ENCODE data around the gene MCTP1.

MCTP1 gene

GRCh38 chr5:95284572-95285408 is at the start of gene MCTP1:
TSS of gene MCTP1 (minus strand) at chr5:95285094.
- no peak for DNase-seq

DNA sequence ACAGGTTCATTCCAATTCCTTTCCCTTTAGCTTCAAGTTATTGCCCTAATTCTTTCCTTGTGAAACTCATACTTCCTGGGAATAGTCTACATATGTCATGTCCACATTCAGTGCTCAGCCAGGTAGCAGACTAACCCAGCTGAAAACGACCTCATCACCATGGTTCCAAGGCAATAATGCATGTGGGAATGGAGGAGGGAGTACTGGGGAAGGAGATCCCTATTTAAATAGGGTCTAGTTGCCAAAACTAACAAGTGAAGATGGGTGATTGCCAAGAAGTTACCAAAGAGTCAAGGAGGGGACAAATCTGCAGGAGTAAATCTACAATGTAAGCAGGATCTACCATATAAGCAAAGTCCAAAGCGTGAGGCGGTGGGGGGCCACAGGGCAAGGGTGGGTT is 47.3 kb upstream of the MCTP1 start:
- no peak for DNase-seq

- DNase-seq, result peak; percentile 42
Measured at GRCh38 chr5:95331358-95331757, 46.5 kb upstream of the MCTP1 start.

DNA sequence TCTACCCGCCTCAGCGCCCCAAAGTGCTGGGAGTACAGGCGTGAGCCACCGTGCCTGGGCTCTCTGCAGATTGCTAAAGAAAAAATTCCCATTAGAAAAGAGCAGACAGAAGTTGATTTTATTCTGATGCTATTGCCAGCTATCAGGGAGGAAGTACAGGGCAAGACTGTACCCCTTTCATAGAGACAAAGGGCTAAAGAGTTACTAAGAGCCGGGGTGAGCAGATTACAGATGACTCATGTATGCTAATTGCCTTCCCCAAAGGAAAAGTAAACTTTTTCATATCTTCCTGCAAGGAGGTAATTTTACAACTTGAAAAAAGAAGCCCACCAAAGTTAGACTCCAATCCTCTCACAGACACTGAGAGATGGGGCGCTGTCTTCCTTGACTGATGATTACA is 42.3 kb upstream of the MCTP1 start:
- DNase-seq, result no peak

GRCh38 chr5:95317687-95318086 is 32.8 kb upstream of the MCTP1 start:
- no peak for DNase-seq

DNA sequence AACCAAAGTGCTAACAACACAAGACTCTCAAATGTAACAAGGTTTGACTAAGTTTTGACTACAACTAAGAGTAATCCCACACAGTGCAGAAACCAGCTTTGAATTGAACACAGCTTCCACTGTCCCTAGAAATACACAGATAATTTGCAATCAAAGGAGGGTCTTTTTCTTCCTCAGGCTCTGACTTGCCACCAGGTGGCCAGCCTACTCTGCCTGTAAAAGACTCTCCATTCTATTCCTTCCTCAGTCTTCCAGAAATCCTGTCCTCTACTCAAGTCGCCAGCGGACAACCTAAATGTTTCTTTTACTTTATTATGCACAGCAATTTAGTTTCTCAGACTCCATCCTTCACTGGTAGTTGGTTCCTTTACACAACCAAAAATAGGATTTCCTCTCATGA is 32.2 kb upstream of the MCTP1 start:
- DNase-seq, result no peak

DNA sequence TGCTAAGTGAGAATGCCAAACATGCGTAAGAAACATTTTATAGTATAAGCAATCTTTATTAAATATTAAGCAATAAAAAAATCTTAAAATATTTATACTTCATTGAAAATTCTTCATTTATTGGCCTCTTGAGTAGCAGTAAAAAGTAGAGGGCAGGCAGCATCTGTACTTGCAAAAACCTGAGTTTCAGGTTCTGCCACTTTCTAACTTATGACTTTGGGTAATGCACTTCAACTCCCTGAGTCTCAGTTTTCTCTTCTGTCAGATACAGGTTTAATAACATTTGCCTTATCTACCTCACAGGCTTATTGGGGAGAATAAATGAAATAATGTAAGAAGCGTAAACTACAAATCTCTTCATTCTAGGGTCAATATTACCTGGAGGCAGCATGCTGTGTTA is 19.8 kb upstream of the MCTP1 start:
- DNase-seq, result no peak

- no peak for DNase-seq
Measured at GRCh38 chr5:95298651-95299050, 13.8 kb upstream of the MCTP1 start.

DNA sequence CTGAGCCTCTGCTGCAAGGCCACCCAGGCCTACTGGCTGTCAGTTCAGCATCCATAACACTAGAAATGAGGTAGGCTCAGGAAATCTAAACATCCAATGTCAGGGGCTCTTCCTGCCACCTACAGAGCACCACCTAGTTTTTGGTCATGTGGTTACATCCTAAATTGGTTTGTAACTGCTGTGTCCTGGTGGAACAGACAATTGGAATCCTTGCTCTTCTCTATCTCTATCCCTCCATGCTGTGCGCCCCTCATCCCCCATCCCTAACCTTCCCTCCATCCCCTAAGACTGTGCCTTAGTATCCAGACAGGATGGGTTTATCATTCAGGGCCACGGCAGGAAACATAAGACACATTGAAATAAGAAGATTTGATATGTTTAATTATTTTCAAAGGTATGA is 11.4 kb upstream of the MCTP1 start:
- DNase-seq, result no peak

DNA sequence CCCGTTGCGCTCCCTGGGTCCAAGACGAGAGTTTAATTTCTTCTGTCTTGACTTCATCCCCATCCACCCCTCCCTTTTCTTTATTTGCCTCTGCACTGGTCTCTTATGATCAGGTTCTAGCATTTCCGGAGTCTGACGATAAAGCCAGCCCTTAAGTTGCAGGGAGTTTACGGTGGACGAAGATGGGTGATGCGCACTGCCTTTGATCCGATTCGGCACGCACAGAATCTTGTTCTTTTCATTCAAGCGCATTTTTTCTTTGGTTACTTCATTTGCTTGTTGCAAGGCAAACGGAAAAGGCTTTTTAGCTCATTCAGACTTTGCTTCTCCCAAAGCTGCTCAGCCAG is 488 bp upstream of the MCTP1 start:
- no peak for DNase-seq

DNA sequence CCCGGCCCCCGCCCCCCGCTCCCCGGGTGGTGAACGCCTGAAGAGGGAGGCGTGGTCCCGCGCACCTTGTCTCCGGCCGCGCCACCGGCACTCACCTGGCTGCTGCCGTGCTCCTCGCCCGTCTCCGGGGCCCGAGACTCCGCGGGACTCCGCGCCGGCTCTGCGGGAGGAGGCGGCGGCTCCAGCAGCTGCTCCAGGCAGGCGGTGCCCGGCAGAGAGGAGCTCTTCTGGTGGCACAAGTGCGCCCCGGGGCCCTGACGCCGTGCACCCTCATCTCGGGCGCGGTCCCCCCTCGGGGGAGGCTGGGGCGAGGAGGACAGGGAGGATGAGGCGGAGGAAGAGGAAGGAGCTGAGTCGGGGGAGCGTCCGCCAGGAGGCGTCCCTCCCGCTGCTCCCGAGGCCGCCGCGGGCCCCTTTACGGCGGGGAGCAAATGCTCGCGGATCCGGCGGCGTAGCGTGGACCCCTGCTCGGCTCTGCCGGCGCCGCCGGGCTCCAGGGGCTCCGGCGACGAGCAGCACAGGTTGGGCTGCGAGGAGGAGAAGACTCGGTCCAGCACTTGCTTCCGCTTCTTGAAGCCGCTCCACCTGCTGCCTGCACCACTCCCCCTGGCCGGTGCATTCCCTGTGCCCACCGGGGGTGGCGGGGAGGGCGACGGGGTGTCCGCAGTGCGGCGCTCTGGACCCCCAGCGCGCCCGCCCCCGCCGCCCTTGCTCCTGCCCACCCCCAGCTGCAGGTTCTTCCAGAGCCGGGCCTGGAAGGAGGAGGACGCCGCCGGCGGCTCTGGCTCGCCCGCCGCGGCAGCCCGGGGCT is 928 bp downstream of the MCTP1 start:
- peak; percentile 11 for DNase-seq

- no peak for DNase-seq
Measured at GRCh38 chr5:95283022-95283615, 1.8 kb downstream of the MCTP1 start.

GRCh38 chr5:95281226-95281625 is 3.7 kb downstream of the MCTP1 start:
- DNase-seq, result no peak

DNA sequence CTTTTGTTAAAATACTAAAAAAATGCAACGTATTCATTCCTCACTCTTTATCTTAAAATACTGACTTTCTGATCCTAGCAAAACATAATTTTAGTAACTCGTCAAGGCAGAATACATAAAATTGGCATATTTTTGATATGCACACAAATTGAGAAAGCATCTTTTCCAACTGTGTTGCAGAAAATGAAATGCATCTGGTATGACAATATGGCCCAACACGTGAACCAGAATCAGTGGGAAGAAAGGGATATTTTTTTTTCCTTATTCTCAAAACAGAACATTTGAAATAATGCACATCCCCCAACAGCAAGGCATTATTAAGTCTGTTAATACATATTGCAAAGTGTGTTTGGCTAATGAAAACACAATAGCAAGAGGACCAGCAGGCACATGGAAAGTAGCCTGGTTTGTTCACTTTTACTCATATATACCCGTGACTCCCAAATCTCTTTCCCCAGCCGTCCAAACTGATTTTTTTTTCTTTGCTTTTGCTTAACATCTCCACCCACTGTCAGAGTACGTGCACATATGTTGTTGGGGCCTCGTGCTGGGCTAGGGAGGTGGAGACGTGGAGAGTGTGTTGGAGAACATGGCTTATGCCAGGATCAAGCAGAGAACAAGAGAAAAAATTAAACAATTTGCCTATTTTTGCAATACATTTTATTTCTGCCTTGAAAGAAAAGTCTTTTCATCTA is 4.3 kb downstream of the MCTP1 start:
- DNase-seq, result no peak

- DNase-seq, result peak; percentile 68
Measured at GRCh38 chr5:95274011-95274410, 10.9 kb downstream of the MCTP1 start.

DNA sequence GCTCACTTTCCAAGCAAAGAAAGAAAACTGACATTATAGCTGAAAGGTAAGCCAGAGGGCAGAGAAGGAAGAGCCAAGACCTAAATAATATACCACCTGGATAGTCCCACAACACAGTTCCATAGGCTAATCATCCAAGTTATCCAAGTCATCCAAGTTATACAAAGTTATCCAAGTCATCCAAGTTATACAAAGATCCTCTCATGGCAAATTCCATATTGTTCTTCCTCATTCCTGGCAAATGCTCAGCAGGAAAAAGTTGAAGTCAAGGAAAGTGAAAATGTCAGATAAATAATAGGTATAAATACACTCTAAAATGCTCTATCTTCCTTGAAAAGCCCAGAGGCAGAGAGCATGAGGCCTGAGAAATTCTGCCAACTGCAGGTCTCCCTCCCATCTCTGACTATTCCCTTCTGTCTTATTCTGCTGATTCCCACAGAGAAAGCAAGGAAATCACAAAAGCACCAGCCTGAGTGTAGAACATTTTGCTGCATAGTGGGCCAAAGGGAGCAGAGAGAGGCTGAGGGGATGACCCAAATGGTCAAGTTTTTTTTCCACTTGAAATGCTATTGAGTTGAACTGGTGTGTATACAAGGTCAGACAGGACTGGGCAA is 12.5 kb downstream of the MCTP1 start:
- DNase-seq, result no peak

DNA sequence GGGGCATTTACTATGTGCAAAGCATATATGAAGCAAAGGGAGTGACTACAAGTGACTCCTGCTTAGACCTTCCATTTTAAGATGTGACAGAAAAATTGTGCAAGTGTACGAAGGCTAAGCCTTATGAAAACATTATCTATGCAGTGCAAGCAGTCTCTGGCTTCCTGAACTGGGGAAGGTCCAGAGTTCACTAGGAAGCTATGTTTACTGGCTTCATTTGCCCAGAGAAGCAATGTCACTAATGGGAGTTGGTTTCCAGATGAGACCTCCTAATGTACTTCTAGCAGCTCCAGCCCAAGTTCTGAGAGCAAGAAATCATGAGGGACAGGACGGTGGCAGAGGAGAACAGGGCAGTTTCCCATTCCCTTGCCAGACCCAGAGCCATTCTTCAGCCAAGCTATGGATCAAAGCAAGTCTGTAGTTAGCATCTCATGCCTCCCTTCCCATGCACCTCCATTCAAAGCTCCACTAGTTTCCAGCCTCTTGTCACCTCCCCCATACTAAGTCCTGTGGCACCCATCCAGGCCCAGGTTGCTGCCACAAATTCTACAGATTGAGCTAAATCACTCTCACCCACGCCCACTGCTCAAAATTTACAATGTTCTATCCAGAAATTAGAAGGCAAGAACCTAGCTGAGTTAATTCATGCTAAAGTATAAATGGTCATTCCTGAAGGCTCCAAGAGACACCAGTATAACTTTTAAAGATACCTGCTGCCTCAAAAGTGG is 21.8 kb downstream of the MCTP1 start:
- peak; percentile 35 for DNase-seq

DNA sequence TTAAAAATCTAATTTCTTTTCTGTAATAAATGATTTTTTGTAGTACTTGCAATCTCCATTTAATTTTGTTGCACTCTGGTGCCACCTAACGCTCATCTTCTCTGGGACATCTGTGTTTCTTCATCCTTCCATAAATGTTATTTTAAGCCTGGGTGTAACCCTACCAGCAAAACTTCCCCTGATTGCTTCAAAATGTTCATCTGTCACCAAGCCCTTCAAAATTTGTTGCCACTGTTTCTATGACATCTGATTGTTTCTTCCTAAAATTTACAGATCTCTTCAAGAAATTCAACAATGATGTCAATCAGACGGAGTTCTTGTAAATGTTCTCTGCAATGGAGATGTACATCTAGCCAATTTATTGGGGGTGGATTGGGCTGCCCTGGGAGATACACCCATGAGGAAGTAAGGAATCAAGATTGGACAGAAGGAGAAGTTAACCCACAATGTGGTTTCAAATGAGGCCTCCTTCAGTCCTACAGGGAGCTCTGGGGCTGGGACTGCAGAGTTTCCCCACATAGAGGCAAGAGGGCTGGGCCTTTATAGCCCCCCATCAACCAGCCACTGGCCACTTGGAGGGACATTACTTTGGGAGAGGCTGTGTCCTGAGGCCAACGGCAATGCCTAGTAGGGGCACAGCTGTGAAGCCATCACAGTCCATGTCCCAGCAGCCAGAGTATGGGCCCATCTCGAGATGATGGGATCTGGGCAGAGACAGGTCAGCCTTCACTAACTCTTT is 23.3 kb downstream of the MCTP1 start:
- DNase-seq, result peak; percentile 90

- DNase-seq, result no peak
Measured at GRCh38 chr5:95256991-95257390, 27.9 kb downstream of the MCTP1 start.

GRCh38 chr5:95256446-95256845 is 28.4 kb downstream of the MCTP1 start:
- DNase-seq, result no peak

- no peak for DNase-seq
Measured at GRCh38 chr5:95252801-95253200, 32.1 kb downstream of the MCTP1 start.

All from MV-4-11 (cell line).